ENCODE results near the gene MMD2.

DNA sequence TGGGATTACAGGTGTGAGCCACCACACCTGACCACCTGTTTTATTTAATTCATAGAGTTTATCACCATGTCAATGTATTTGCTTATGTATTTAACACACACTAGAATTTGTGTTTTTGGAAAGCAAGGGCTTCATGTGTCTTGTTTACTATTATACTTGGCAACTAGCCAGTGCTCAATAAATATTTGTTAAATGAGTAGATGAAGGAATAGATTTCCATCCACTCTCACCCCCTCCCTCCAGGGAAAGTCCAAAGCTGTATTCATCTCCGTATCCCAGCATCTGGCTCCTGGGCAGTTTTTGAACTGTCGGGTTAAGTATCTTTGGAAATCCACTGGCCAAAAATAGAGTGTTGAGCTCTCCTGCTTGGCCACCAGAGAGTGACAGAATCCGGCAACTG is 70.8 kb downstream of the MMD2 start:
- TF ChIP-seq, protein P1, sequence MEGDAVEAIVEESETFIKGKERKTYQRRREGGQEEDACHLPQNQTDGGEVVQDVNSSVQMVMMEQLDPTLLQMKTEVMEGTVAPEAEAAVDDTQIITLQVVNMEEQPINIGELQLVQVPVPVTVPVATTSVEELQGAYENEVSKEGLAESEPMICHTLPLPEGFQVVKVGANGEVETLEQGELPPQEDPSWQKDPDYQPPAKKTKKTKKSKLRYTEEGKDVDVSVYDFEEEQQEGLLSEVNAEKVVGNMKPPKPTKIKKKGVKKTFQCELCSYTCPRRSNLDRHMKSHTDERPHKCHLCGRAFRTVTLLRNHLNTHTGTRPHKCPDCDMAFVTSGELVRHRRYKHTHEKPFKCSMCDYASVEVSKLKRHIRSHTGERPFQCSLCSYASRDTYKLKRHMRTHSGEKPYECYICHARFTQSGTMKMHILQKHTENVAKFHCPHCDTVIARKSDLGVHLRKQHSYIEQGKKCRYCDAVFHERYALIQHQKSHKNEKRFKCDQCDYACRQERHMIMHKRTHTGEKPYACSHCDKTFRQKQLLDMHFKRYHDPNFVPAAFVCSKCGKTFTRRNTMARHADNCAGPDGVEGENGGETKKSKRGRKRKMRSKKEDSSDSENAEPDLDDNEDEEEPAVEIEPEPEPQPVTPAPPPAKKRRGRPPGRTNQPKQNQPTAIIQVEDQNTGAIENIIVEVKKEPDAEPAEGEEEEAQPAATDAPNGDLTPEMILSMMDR (IDR thresholded peaks at IDR 0.05; ENCODE audit: control extremely low read depth in 1 of 3, insufficient read depth in 1 of 3, low read depth in 1 of 3, low read length in 3 of 3) = no peak
- TF ChIP-seq BCL11A (IDR thresholded peaks at IDR 0.05; ENCODE audit: low read depth in 2 of 2, low read length in 2 of 2) = no peak
- TF ChIP-seq CBX5 (IDR thresholded peaks at IDR 0.05; ENCODE audit: low read depth, low read length) = no peak
- no peak for TF ChIP-seq EP300 (IDR thresholded peaks at IDR 0.05; ENCODE audit: borderline replicate concordance in 1 of 2, low read depth in 2 of 2, low read length in 2 of 2)
- no peak for TF ChIP-seq JUN (IDR thresholded peaks at IDR 0.05; ENCODE audit: low read depth, low read length)
- TF ChIP-seq POLR2AphosphoS5 (IDR thresholded peaks at IDR 0.05; ENCODE audit: low read depth, low read length) = no peak
- no peak for TF ChIP-seq POLR2A (IDR thresholded peaks at IDR 0.05; ENCODE audit: control extremely low read depth in 1 of 2, low read depth in 2 of 2, low read length in 2 of 2)
- TF ChIP-seq, protein P2, sequence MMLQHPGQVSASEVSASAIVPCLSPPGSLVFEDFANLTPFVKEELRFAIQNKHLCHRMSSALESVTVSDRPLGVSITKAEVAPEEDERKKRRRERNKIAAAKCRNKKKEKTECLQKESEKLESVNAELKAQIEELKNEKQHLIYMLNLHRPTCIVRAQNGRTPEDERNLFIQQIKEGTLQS (IDR thresholded peaks at IDR 0.05; ENCODE audit: insufficient read depth, low read depth, low read length) = no peak
- TF ChIP-seq TBP (IDR thresholded peaks at IDR 0.05; ENCODE audit: low read depth, low read length) = no peak
- no peak for TF ChIP-seq EZH2 (IDR thresholded peaks at IDR 0.05; ENCODE audit: low read depth, low read length, severe bottlenecking)
- TF ChIP-seq, protein P3, sequence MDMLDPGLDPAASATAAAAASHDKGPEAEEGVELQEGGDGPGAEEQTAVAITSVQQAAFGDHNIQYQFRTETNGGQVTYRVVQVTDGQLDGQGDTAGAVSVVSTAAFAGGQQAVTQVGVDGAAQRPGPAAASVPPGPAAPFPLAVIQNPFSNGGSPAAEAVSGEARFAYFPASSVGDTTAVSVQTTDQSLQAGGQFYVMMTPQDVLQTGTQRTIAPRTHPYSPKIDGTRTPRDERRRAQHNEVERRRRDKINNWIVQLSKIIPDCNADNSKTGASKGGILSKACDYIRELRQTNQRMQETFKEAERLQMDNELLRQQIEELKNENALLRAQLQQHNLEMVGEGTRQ (IDR thresholded peaks at IDR 0.05; ENCODE audit: low read length) = no peak

Measured in H1 (cell line).